Measurements from ENCODE around the gene AATK. TPM values are rescaled to one million over a fixed set of nuclear protein-coding genes. Genes with fewer than 3 reads are reported as not detected.

The AATK gene
- total RNA-seq, 1 experiment from 2014 or later: 0.46 TPM

DNA sequence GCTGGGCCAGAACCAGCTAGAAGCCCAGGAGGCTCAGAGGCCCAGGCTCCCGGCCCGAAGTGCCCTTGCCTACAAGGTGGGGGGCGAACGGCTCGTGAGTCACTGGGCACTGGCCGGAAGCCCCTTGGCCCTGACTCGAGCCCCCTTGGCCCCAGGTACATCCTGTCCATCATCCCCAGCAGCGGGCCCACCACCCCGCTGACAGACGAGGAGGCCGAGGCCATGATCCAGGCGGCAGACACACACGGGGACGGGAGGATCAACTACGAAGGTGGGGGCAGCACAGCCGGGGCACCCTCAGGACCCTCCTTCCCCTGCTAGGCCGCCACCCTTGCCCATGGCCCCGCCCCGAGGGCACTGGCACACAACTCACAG is 15.8 kb upstream of the AATK start:
- no peak for DNase-seq
- H2AFZ ChIP-seq: no peak overlapping the region
- no peaks in the 10 kb centered on the region for H3F3A ChIP-seq (ENCODE audit: insufficient read depth, low read depth)
- H3K9me3 ChIP-seq (ENCODE audit: insufficient read depth, low read depth): no peaks in the 10 kb centered on the region
- no peaks in the 10 kb centered on the region for H3K79me2 ChIP-seq (ENCODE audit: low read depth)
- H4K20me1 ChIP-seq (ENCODE audit: insufficient read depth): no peaks in the 10 kb centered on the region
- H3K9me2 ChIP-seq (ENCODE audit: insufficient read depth): no peaks in the 10 kb centered on the region
- POLR2A ChIA-PET (ENCODE audit: unreplicated experiment): interaction anchor here (0.5 kb wide), 1 partner anchor 41 kb away, joined by 5 read pairs; no protein-coding TSS in a partner anchor
- H3K36me3 ChIP-seq (ENCODE audit: low read depth): no peaks in the 10 kb centered on the region
- no TSS peak for BruUV-seq (replicated peaks)
- H3K4me2 ChIP-seq: no peak overlapping the region
- H3K4me3 ChIP-seq: no peak overlapping the region
- no peak for TF ChIP-seq EZH2 (IDR thresholded peaks at IDR 0.05; ENCODE audit: low read depth)
- TF ChIP-seq CTCF (conservative IDR thresholded peaks at IDR 0.05): no peak
- H3K27me3 ChIP-seq (ENCODE audit: insufficient read depth, low read depth): peaks cover 4% of the 10 kb centered on the region; the same call in 1 of the 2 replicates
- CTCF ChIA-PET: no interaction called here
- H3K4me1 ChIP-seq (replicated peaks; ENCODE audit: insufficient read depth): no peaks in the 10 kb centered on the region
- H3K27ac ChIP-seq: no peak overlapping the region
- intact Hi-C loops (cut with micrococcal nuclease; ENCODE audit: unreplicated experiment): no loop called here

GRCh38 chr17:81180836-81181810 is 15.1 kb upstream of the AATK start:
- BruUV-seq (replicated peaks): no TSS peak
- H3K27me3 ChIP-seq (ENCODE audit: insufficient read depth, low read depth): peaks cover 4% of the 10 kb centered on the region; the same call in 1 of the 2 replicates
- intact Hi-C loops (cut with micrococcal nuclease; ENCODE audit: unreplicated experiment): no loop called here

GRCh38 chr17:81179861-81180260 is 13.8 kb upstream of the AATK start:
- Histone ChIP-seq H3K4me1 (replicated peaks; ENCODE audit: insufficient read depth) (no peaks in the 10 kb centered on the region), H3K27me3 (ENCODE audit: insufficient read depth, low read depth) (peaks cover 4% of the 10 kb centered on the region; the same call in 1 of the 2 replicates)

More at GRCh38 chr17:81180836-81181810, 15.1 kb upstream of the AATK start:
- no peak overlapping the region for H2AFZ ChIP-seq
- H3K79me2 ChIP-seq (ENCODE audit: low read depth): no peaks in the 10 kb centered on the region
- H3K9me3 ChIP-seq (ENCODE audit: insufficient read depth, low read depth): no peaks in the 10 kb centered on the region
- H3K4me1 ChIP-seq (replicated peaks; ENCODE audit: insufficient read depth): no peaks in the 10 kb centered on the region
- DNase-seq: no peak
- ChIA-PET CTCF (no interaction called here), POLR2A (ENCODE audit: unreplicated experiment) (interaction anchor here (0.5 kb wide), 1 partner anchor 40 kb away, joined by 5 read pairs; no protein-coding TSS in a partner anchor)
- H3K36me3 ChIP-seq (ENCODE audit: low read depth): no peaks in the 10 kb centered on the region
- no peak overlapping the region for H3K4me2 ChIP-seq
- no peak overlapping the region for H3K4me3 ChIP-seq
- H4K20me1 ChIP-seq (ENCODE audit: insufficient read depth): no peaks in the 10 kb centered on the region
- no peak overlapping the region for H3K27ac ChIP-seq
- TF ChIP-seq CTCF (conservative IDR thresholded peaks at IDR 0.05): no peak
- TF ChIP-seq EZH2 (IDR thresholded peaks at IDR 0.05; ENCODE audit: low read depth): no peak
- H3F3A ChIP-seq (ENCODE audit: insufficient read depth, low read depth): no peaks in the 10 kb centered on the region
- H3K9me2 ChIP-seq (ENCODE audit: insufficient read depth): no peaks in the 10 kb centered on the region

More at GRCh38 chr17:81179861-81180260, 13.8 kb upstream of the AATK start:
- Histone ChIP-seq H3K79me2 (ENCODE audit: low read depth) (no peaks in the 10 kb centered on the region), H3F3A (ENCODE audit: insufficient read depth, low read depth) (no peaks in the 10 kb centered on the region), H3K9me3 (ENCODE audit: insufficient read depth, low read depth) (no peaks in the 10 kb centered on the region), H3K9me2 (ENCODE audit: insufficient read depth) (no peaks in the 10 kb centered on the region), H4K20me1 (ENCODE audit: insufficient read depth) (no peaks in the 10 kb centered on the region), H2AFZ (no peak overlapping the region), H3K36me3 (ENCODE audit: low read depth) (no peaks in the 10 kb centered on the region), H3K4me3 (no peak overlapping the region), H3K4me2 (no peak overlapping the region), H3K27ac (no peak overlapping the region)
- CTCF ChIA-PET: no interaction called here
- no peak for DNase-seq
- no TSS peak for BruUV-seq (replicated peaks)
- POLR2A ChIA-PET (ENCODE audit: unreplicated experiment): no interaction called here
- intact Hi-C loops (cut with micrococcal nuclease; ENCODE audit: unreplicated experiment): no loop called here
- no peak for TF ChIP-seq EZH2 (IDR thresholded peaks at IDR 0.05; ENCODE audit: low read depth)
- TF ChIP-seq CTCF (conservative IDR thresholded peaks at IDR 0.05): no peak
